OCI-LY7 (cell line): ENCODE data around the gene ACSM2A.

ENCODE experiments used
- EZH2phosphoT487 ChIP-seq: fragments of 200-600 bp; sonication (generic); IDR thresholded peaks from 2 replicates; pipeline ENCODE4 v1.6.1; 2018; ENCODE audit warnings: low read depth, borderline replicate concordance, mild to moderate bottlenecking, mixed run types, antibody characterized with exemption, low read length, moderate library complexity, mixed read lengths
- TF ChIP-seq, protein P1 (sequence below): fragments of 200-600 bp; sonication (generic); conservative IDR thresholded peaks from 2 replicates; pipeline ENCODE4 v1.5.1; 2014; ENCODE audit warnings: mild to moderate bottlenecking, antibody characterized with exemption, low read length, moderate library complexity, mixed read lengths

DNA sequence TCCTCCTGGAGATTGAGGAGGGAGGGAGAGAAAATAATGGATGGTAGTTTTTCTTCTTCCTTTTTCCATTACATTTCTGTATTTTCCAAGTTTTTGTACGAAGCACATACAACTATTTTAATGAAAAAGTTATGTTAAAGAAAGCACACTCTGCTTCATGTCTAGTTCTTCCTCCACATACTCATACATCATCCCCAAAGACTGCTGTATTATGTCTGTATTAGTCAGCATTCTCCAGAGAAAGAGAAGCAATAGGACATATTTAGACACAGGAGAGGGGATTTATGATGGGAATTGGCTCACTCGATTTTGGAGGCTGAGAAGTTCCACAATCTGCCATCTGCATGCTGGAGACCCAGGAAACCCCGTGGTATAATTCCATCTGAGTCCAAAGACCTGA is 10.1 kb upstream of the ACSM2A start:
- TF ChIP-seq EZH2phosphoT487, result no peak
- TF ChIP-seq, protein P1, sequence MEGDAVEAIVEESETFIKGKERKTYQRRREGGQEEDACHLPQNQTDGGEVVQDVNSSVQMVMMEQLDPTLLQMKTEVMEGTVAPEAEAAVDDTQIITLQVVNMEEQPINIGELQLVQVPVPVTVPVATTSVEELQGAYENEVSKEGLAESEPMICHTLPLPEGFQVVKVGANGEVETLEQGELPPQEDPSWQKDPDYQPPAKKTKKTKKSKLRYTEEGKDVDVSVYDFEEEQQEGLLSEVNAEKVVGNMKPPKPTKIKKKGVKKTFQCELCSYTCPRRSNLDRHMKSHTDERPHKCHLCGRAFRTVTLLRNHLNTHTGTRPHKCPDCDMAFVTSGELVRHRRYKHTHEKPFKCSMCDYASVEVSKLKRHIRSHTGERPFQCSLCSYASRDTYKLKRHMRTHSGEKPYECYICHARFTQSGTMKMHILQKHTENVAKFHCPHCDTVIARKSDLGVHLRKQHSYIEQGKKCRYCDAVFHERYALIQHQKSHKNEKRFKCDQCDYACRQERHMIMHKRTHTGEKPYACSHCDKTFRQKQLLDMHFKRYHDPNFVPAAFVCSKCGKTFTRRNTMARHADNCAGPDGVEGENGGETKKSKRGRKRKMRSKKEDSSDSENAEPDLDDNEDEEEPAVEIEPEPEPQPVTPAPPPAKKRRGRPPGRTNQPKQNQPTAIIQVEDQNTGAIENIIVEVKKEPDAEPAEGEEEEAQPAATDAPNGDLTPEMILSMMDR, result no peak
